A549 (cell line): ENCODE measurements around the gene TAF10. TPM values are rescaled to one million over a fixed set of nuclear protein-coding genes. Genes with fewer than 3 reads are reported as not detected.

Experiments used
- ATAC-seq, 2 experiments: fragments of 200-7000 bp in 1 of 2; fragments of >200 bp in 1 of 2; cut with Nextera tagmentation in 1 of 2; cut with Tn5 transposase in 1 of 2; 3 replicates each; pipeline versions ENCODE4 v1.8.0 to v1.9.1; 2018 to 2020; ENCODE audit warnings: mild to moderate bottlenecking in 1 of 2, moderate library complexity in 1 of 2
- CTCF ChIA-PET: fragments of 300-600 bp; sonication (Branson Sonifier 250); formaldehyde crosslinking; extraction: SDS; loops from one replicate; lab custom pipeline; 2021; ENCODE audit warnings: antibody characterized with exemption, inconsistent platforms; lab: Yijun Ruan, JAX
- POLR2A ChIA-PET: fragments of 350-600 bp; formaldehyde crosslinking; extraction: SDS; loops from one replicate; lab custom pipeline; 2021; ENCODE audit warnings: antibody characterized with exemption, inconsistent platforms; lab: Yijun Ruan, JAX
- DNase-seq, 2 experiments: peaks; one replicate each; pipeline versions ENCODE4 v3.0.0 to v3.0.0-alpha.2; 2011 to 2016; ENCODE audit warnings: low read depth in 1 of 2, low spot score in 1 of 2
- FAIRE-seq: peaks from 2 replicates; lab custom pipeline; 2011; peaks lifted over from hg19 to GRCh38; lab: Jason Lieb, UNC
- H3K27ac ChIP-seq, 2 experiments: fragments of >200 bp; sonication (Bioruptor Twin); formaldehyde crosslinking; 3 replicates each; pipeline ENCODE4 v1.5.1; 2016 to 2017
- H3K4me1 ChIP-seq: fragments of >200 bp; sonication (Bioruptor Twin); formaldehyde crosslinking; 3 replicates; pipeline ENCODE4 v1.6.1; 2016
- H3K4me2 ChIP-seq: fragments of >200 bp; sonication (Bioruptor Twin); formaldehyde crosslinking; 3 replicates; pipeline ENCODE4 v1.6.1; 2016
- H3K4me3 ChIP-seq: fragments of >200 bp; sonication (Bioruptor Twin); formaldehyde crosslinking; 3 replicates; pipeline ENCODE4 v1.5.1; 2016
- H3K9me3 ChIP-seq: fragments of >200 bp; sonication (Bioruptor Twin); formaldehyde crosslinking; 3 replicates; pipeline ENCODE4 v1.6.1; 2016
- CEBPB ChIP-seq, 2 experiments: fragments of >200 bp in 1 of 2; sonication (Bioruptor Twin) in 1 of 2; formaldehyde crosslinking in 1 of 2; IDR thresholded peaks; 2 replicates each; pipeline ENCODE4 v1.6.1; 2012 to 2016
- CHD2 ChIP-seq: fragments of 150-350 bp; IDR thresholded peaks from 2 replicates; pipeline ENCODE4 v1.6.1; 2014; ENCODE audit warnings: low read length; ENCODE audit not compliant: partially characterized antibody
- CHD4 ChIP-seq: fragments of 200-600 bp; sonication (generic); IDR thresholded peaks from 2 replicates; pipeline ENCODE4 v1.6.1; 2016; ENCODE audit warnings: antibody characterized with exemption, mild to moderate bottlenecking, borderline replicate concordance
- EHF ChIP-seq: fragments of 250-450 bp; sonication (Bioruptor Pico); IDR thresholded peaks from 2 replicates; pipeline ENCODE4 v1.5.0; 2020; ENCODE audit warnings: mild to moderate bottlenecking
- EP300 ChIP-seq, 2 experiments: fragments of >200 bp; sonication (Bioruptor Twin); formaldehyde crosslinking; IDR thresholded peaks; 2 replicates in 1 of 2; 3 replicates in 1 of 2; pipeline ENCODE4 v1.6.1; 2016 to 2017
- FOSB ChIP-seq: fragments of 250-450 bp; sonication (Bioruptor Pico); IDR thresholded peaks from 2 replicates; pipeline ENCODE4 v1.5.0; 2020; ENCODE audit warnings: mild to moderate bottlenecking, moderate library complexity
- FOXS1 ChIP-seq: fragments of 250-450 bp; sonication (Bioruptor Pico); IDR thresholded peaks from 2 replicates; pipeline ENCODE4 v1.5.0; 2020; ENCODE audit warnings: mild to moderate bottlenecking, moderate library complexity
- GATA3 ChIP-seq: IDR thresholded peaks from 2 replicates; pipeline ENCODE4 v1.6.1; 2012; ENCODE audit warnings: borderline replicate concordance
- HOXB13 ChIP-seq: fragments of 250-450 bp; sonication (Bioruptor Pico); IDR thresholded peaks from 2 replicates; pipeline ENCODE4 v1.5.0; 2020; ENCODE audit warnings: low read depth, mild to moderate bottlenecking, moderate library complexity
- KDM5A ChIP-seq: fragments of 200-600 bp; sonication (generic); IDR thresholded peaks from 2 replicates; pipeline ENCODE4 v1.6.1; 2016; ENCODE audit warnings: antibody characterized with exemption, mild to moderate bottlenecking
- MAFK ChIP-seq: fragments of 450-650 bp; IDR thresholded peaks from 2 replicates; pipeline ENCODE4 v1.6.1; 2014; ENCODE audit not compliant: partially characterized antibody
- MAZ ChIP-seq: fragments of 150-350 bp; IDR thresholded peaks from 2 replicates; pipeline ENCODE4 v1.6.1; 2014; ENCODE audit warnings: antibody characterized with exemption, low read depth, low read length, borderline replicate concordance
- MYC ChIP-seq: IDR thresholded peaks from 2 replicates; pipeline ENCODE4 v1.6.1; 2012; ENCODE audit warnings: mild to moderate bottlenecking, inconsistent platforms, low read length, improper control_type of control experiment, borderline replicate concordance
- NFE2L2 ChIP-seq: fragments of 150-350 bp; conservative IDR thresholded peaks from 2 replicates; pipeline ENCODE4 v1.6.1; 2014; ENCODE audit warnings: low read length
- PHF8 ChIP-seq: fragments of 200-600 bp; sonication (generic); IDR thresholded peaks from 2 replicates; pipeline ENCODE4 v1.6.1; 2016; ENCODE audit warnings: low read depth, mild to moderate bottlenecking, antibody characterized with exemption, moderate library complexity, borderline replicate concordance
- RCOR1 ChIP-seq: fragments of 150-350 bp; IDR thresholded peaks from 2 replicates; pipeline ENCODE4 v1.6.1; 2014; ENCODE audit warnings: antibody characterized with exemption, low read length, low read depth
- RFX5 ChIP-seq: fragments of 450-650 bp; IDR thresholded peaks from 2 replicates; pipeline ENCODE4 v1.7.1; 2014; ENCODE audit warnings: antibody characterized with exemption, mild to moderate bottlenecking, moderate library complexity
- RNF2 ChIP-seq: fragments of 200-600 bp; sonication (generic); IDR thresholded peaks from 2 replicates; pipeline ENCODE4 v1.6.1; 2016; ENCODE audit warnings: low read depth, mild to moderate bottlenecking, antibody characterized with exemption, moderate library complexity, borderline replicate concordance
- SMC3 ChIP-seq: fragments of >200 bp; sonication (Bioruptor Twin); formaldehyde crosslinking; IDR thresholded peaks from 3 replicates; pipeline ENCODE4 v1.6.1; 2018; ENCODE audit warnings: inconsistent platforms
- SREBF2 ChIP-seq: fragments of 450-650 bp; IDR thresholded peaks from 2 replicates; pipeline ENCODE4 v1.6.1; 2014; ENCODE audit warnings: mild to moderate bottlenecking, moderate library complexity
- TFCP2L1 ChIP-seq: fragments of 250-450 bp; sonication (Bioruptor Pico); IDR thresholded peaks from 2 replicates; pipeline ENCODE4 v1.5.0; 2021; ENCODE audit warnings: mild to moderate bottlenecking
- TP53 ChIP-seq: fragments of 250-450 bp; sonication (Bioruptor Pico); IDR thresholded peaks from 2 replicates; pipeline ENCODE4 v1.5.0; 2021; ENCODE audit warnings: mild to moderate bottlenecking, moderate library complexity
- ZFP36 ChIP-seq: fragments of 450-650 bp; IDR thresholded peaks from 2 replicates; pipeline ENCODE4 v1.6.1; 2014; ENCODE audit warnings: borderline replicate concordance; ENCODE audit not compliant: partially characterized antibody
- ZNF302 ChIP-seq: fragments of 250-450 bp; sonication (Bioruptor Pico); IDR thresholded peaks from 2 replicates; pipeline ENCODE4 v1.9.0; 2021; ENCODE audit warnings: inconsistent platforms, mild to moderate bottlenecking, moderate library complexity
- ZSCAN20 ChIP-seq: fragments of 250-450 bp; sonication (Bioruptor Pico); IDR thresholded peaks from 2 replicates; pipeline ENCODE4 v1.8.0; 2022; ENCODE audit warnings: mild to moderate bottlenecking, moderate library complexity
- WGBS: methylation state at CpG from one replicate; pipeline ENCODE4 v1.1.6; 2017; ENCODE audit errors: missing lambda C conversion rate; 5-methylcytosine and 5-hydroxymethylcytosine counted together
- polyA plus RNA-seq, 4 experiments: library from polyadenylated mRNA; depleted of rRNA in 3 of 4; stranded (reverse); fragments of >200 nt; fragmentation: RNase III in 1 of 4; extraction: RNeasy Plus Mini Kit Qiagen cat#74134 plus additional on column Dnase treatment in 1 of 4; gene quantifications; 2 replicates in 3 of 4; 3 replicates in 1 of 4; pipeline ENCODE4 v1.2.3, GENCODE V29; 2011 to 2017
- TF ChIP-seq, protein P1 (sequence below): fragments of >200 bp; sonication (Bioruptor Twin); formaldehyde crosslinking; IDR thresholded peaks from 3 replicates; pipeline ENCODE4 v1.6.1; 2016
- TF ChIP-seq, protein P2 (sequence below): fragments of 200-600 bp; sonication (generic); IDR thresholded peaks from 2 replicates; pipeline ENCODE4 v1.6.1; 2016; ENCODE audit warnings: antibody characterized with exemption, mild to moderate bottlenecking, moderate library complexity
- TF ChIP-seq, protein P3 (sequence below): fragments of 250-450 bp; sonication (Bioruptor Pico); IDR thresholded peaks from 2 replicates; pipeline ENCODE4 v1.5.0; 2021; ENCODE audit warnings: mild to moderate bottlenecking, moderate library complexity, borderline replicate concordance

The TAF10 gene
- polyA plus RNA-seq, 2 of the 4 experiments (the other 2 are of a cell fraction) = 135 to 174 TPM

DNA sequence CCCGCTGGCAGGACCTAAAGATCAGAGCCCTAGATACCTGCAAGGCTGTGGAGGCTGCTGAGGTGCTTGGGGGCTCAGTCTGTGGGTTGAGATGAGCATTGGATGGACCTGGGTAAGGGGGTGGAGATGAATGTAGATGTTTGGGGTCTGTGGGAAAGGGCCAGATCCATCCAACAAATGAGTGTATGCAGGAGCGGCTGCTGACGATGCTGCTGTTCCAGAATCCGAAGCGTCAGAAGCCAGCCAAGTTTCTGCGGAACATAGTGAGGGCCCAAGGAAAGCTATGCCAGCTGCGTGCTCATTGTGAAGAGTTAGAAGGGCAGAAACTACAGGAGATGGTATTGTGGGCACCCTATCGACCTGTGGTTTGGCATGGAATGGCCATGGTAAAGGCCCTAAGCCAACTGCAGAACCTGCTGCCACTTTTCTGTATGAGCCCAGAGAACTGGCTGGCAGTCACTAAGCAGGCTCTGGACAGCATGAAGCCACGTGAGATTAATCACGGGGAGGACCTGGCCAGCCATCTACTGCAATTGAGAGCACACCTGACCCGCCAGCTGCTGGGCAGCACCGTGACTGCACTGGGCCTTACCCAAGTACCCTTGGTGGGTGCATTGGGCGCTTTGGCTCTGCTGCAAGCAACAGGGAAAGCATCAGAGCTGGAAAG lies 45.2 kb downstream of the TAF10 start:
- no peak; a peak in 1 of 6 replicates for ATAC-seq
- no peak for TF ChIP-seq ZNF302 (CRISPR knock-in tag)
- TF ChIP-seq FOSB = no peak
- TF ChIP-seq TP53 (CRISPR knock-in tag) = no peak
- TF ChIP-seq MAZ = no peak
- TF ChIP-seq, protein P1, sequence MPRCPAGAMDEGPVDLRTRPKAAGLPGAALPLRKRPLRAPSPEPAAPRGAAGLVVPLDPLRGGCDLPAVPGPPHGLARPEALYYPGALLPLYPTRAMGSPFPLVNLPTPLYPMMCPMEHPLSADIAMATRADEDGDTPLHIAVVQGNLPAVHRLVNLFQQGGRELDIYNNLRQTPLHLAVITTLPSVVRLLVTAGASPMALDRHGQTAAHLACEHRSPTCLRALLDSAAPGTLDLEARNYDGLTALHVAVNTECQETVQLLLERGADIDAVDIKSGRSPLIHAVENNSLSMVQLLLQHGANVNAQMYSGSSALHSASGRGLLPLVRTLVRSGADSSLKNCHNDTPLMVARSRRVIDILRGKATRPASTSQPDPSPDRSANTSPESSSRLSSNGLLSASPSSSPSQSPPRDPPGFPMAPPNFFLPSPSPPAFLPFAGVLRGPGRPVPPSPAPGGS = no peak
- no peak for TF ChIP-seq EP300 (IDR thresholded peaks at IDR 0.05)
- TF ChIP-seq, protein P2, sequence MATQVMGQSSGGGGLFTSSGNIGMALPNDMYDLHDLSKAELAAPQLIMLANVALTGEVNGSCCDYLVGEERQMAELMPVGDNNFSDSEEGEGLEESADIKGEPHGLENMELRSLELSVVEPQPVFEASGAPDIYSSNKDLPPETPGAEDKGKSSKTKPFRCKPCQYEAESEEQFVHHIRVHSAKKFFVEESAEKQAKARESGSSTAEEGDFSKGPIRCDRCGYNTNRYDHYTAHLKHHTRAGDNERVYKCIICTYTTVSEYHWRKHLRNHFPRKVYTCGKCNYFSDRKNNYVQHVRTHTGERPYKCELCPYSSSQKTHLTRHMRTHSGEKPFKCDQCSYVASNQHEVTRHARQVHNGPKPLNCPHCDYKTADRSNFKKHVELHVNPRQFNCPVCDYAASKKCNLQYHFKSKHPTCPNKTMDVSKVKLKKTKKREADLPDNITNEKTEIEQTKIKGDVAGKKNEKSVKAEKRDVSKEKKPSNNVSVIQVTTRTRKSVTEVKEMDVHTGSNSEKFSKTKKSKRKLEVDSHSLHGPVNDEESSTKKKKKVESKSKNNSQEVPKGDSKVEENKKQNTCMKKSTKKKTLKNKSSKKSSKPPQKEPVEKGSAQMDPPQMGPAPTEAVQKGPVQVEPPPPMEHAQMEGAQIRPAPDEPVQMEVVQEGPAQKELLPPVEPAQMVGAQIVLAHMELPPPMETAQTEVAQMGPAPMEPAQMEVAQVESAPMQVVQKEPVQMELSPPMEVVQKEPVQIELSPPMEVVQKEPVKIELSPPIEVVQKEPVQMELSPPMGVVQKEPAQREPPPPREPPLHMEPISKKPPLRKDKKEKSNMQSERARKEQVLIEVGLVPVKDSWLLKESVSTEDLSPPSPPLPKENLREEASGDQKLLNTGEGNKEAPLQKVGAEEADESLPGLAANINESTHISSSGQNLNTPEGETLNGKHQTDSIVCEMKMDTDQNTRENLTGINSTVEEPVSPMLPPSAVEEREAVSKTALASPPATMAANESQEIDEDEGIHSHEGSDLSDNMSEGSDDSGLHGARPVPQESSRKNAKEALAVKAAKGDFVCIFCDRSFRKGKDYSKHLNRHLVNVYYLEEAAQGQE = no peak
- no peak for TF ChIP-seq PHF8
- TF ChIP-seq RCOR1 = no peak
- TF ChIP-seq, protein P3, sequence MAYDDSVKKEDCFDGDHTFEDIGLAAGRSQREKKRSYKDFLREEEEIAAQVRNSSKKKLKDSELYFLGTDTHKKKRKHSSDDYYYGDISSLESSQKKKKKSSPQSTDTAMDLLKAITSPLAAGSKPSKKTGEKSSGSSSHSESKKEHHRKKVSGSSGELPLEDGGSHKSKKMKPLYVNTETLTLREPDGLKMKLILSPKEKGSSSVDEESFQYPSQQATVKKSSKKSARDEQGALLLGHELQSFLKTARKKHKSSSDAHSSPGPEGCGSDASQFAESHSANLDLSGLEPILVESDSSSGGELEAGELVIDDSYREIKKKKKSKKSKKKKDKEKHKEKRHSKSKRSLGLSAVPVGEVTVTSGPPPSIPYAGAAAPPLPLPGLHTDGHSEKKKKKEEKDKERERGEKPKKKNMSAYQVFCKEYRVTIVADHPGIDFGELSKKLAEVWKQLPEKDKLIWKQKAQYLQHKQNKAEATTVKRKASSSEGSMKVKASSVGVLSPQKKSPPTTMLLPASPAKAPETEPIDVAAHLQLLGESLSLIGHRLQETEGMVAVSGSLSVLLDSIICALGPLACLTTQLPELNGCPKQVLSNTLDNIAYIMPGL = no peak
- no peak for TF ChIP-seq ZSCAN20
- TF ChIP-seq FOXS1 (CRISPR knock-in tag) = no peak
- no peak for TF ChIP-seq RNF2
- TF ChIP-seq CEBPB (IDR thresholded peaks at IDR 0.05) = no peak
- FAIRE-seq = no peak
- ChIA-PET POLR2A (no interaction called here), CTCF (interaction anchor here (0.5 to 1.6 kb wide), 3 partner anchors 14 to 190 kb away, joined by 3 to 4 read pairs (median 3); no protein-coding TSS in a partner anchor)
- WGBS = 90% methylated on average over 13 of the region's 13 CpGs
- Histone ChIP-seq H3K4me3 (no peak overlapping the region), H3K27ac (no peak overlapping the region), H3K4me2 (no peak overlapping the region), H3K4me1 (peaks cover 6% of the 10 kb centered on the region; the same call in 2 of the 3 replicates), H3K9me3 (no peaks in the 10 kb centered on the region)
- DNase-seq = no peak

DNA sequence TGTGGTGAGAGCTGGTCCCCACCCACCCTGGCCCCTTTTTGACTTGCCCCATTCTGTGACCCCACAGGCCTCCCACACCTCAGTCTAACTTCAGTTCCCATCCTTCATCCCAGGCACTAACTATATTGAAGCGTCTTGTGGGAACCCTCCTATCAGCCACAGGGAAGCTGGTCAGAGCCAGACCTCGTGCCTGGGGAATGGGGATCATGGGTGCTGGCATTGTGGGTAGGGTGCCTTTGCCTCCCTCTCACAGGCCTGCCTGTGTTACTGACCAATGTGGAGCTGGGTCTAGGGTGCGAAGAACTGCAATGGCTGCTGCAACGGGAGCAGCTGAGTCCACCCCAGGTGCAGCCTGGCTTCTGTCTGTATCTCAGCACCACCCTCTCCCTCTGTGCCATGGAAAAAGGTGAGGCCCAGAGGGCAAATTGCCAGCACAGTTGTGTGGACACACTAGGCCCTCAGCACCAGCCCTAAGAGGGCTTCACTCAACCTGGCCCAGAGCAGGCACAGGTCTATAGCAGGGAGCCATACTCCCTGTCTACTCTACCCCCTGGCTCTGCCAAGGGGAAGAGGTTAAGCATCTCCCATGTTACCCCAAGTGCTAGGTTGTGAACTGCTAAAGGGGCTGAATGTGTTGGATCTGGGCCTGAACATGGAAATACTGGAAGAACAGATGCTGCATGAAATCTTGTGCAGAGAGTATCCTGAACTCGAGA lies 45.9 kb downstream of the TAF10 start:
- DNase-seq (no peak), FAIRE-seq (no peak), ATAC-seq (no peak)
- POLR2A ChIA-PET = no interaction called here
- H3K4me3 ChIP-seq = no peak overlapping the region
- CTCF ChIA-PET = interaction anchor here (0.5 to 0.6 kb wide), 2 partner anchors 28 to 189 kb away, joined by 3 read pairs; no protein-coding TSS in a partner anchor
- H3K9me3 ChIP-seq = no peaks in the 10 kb centered on the region
- peaks cover 6% of the 10 kb centered on the region; the same call in 2 of the 3 replicates for H3K4me1 ChIP-seq
- no peak overlapping the region for H3K4me2 ChIP-seq
- H3K27ac ChIP-seq = no peak overlapping the region
- 61% methylated on average over 3 of the region's 5 CpGs for WGBS
- TF ChIP-seq MAFK (no peak), HOXB13 (CRISPR knock-in tag) (no peak), RFX5 (no peak), RNF2 (no peak), EHF (CRISPR knock-in tag) (no peak), MYC (no peak), CHD4 (no peak), NFE2L2 (no peak), TFCP2L1 (no peak), SMC3 (no peak), EP300 (IDR thresholded peaks at IDR 0.05) (no peak), KDM5A (no peak), ZFP36 (no peak), ZNF302 (CRISPR knock-in tag) (no peak), CHD2 (no peak), GATA3 (no peak), SREBF2 (no peak)
- TF ChIP-seq, protein P1 = no peak
